Measurements from ENCODE around the gene CALM3. TPM values are rescaled to one million over a fixed set of nuclear protein-coding genes. Genes with fewer than 3 reads are reported as not detected.

CALM3 gene
- total RNA-seq, 4 donors from 2014 or later: 54.6 to 72.8 (median 63.1) TPM

GRCh38 chr19:46579361-46579879, 21.7 kb upstream of the CALM3 start:
- H3K4me3 ChIP-seq (ENCODE audit: low read depth, poor library complexity, severe bottlenecking): no peak overlapping the region
- WGBS, 2 donors: 55 to 60% methylated on average over 8 of the region's 8 CpGs
- peak in 1 of 2 donors; percentile 70 for DNase-seq (ENCODE audit: low spot score in 2 of 2)
- intact Hi-C loops (cut with DNase I; ENCODE audit: low total_unique reads): no loop called here
- TF ChIP-seq CTCF (IDR thresholded peaks at IDR 0.05) (no peak), POLR2A (IDR thresholded peaks at IDR 0.05) (no peak)

- intact Hi-C loops (cut with DNase I; ENCODE audit: low total_unique reads): no loop called here
- TF ChIP-seq POLR2A (IDR thresholded peaks at IDR 0.05) (no peak), CTCF (IDR thresholded peaks at IDR 0.05) (no peak)
- H3K4me3 ChIP-seq (ENCODE audit: low read depth, poor library complexity, severe bottlenecking): no peak overlapping the region
- DNase-seq (ENCODE audit: low spot score in 2 of 2): peak in 1 of 2 donors; percentile 5
- WGBS, 2 donors: 79 to 91% methylated on average over 2 of the region's 2 CpGs
These were observed 20.9 kb upstream of the CALM3 start for GRCh38 chr19:46580247-46580646.

- TF ChIP-seq POLR2A (IDR thresholded peaks at IDR 0.05): no peak
- TF ChIP-seq CTCF (IDR thresholded peaks at IDR 0.05): no peak
- intact Hi-C loops (cut with DNase I; ENCODE audit: low total_unique reads): no loop called here
- no peak overlapping the region for H3K4me3 ChIP-seq (ENCODE audit: low read depth, poor library complexity, severe bottlenecking)
- 86 to 90% methylated on average over 1 of the region's 1 CpG for WGBS, 2 donors
- no peak for DNase-seq (ENCODE audit: low spot score in 2 of 2)
These were observed 15.6 kb upstream of the CALM3 start for GRCh38 chr19:46585539-46585938.

- intact Hi-C loops (cut with DNase I; ENCODE audit: low total_unique reads): no loop called here
- 68 to 92% methylated on average over 4 of the region's 4 CpGs for WGBS, 2 donors
- TF ChIP-seq CTCF (IDR thresholded peaks at IDR 0.05) (no peak), POLR2A (IDR thresholded peaks at IDR 0.05) (no peak)
These were observed 14.8 kb upstream of the CALM3 start for GRCh38 chr19:46586294-46586693.

GRCh38 chr19:46587861-46588260, 13.3 kb upstream of the CALM3 start:
- TF ChIP-seq POLR2A (IDR thresholded peaks at IDR 0.05) (no peak), CTCF (IDR thresholded peaks at IDR 0.05) (no peak)
- peak in 1 of 2 donors; percentile 6 for DNase-seq (ENCODE audit: low spot score in 2 of 2)
- intact Hi-C loops (cut with DNase I; ENCODE audit: low total_unique reads): no loop called here

More at GRCh38 chr19:46586294-46586693, 14.8 kb upstream of the CALM3 start:
- no peak overlapping the region for H3K4me3 ChIP-seq (ENCODE audit: low read depth, poor library complexity, severe bottlenecking)
- DNase-seq (ENCODE audit: low spot score in 2 of 2): no peak

GRCh38 chr19:46591254-46591653, 9.9 kb upstream of the CALM3 start:
- no peak overlapping the region for H3K4me3 ChIP-seq (ENCODE audit: low read depth, poor library complexity, severe bottlenecking)
- intact Hi-C loops (cut with DNase I; ENCODE audit: low total_unique reads): no loop called here
- DNase-seq (ENCODE audit: low spot score in 2 of 2): peak in 1 of 2 donors; percentile 2
- TF ChIP-seq CTCF (IDR thresholded peaks at IDR 0.05): no peak
- no peak for TF ChIP-seq POLR2A (IDR thresholded peaks at IDR 0.05)
- WGBS, 2 donors: 95 to 98% methylated on average over 4 of the region's 4 CpGs

More at GRCh38 chr19:46587861-46588260, 13.3 kb upstream of the CALM3 start:
- WGBS, 2 donors: 90 to 91% methylated on average over 3 of the region's 3 CpGs
- no peak overlapping the region for H3K4me3 ChIP-seq (ENCODE audit: low read depth, poor library complexity, severe bottlenecking)
